HepG2 (cell line): Measurements from ENCODE around the gene RBM19. TPM values are rescaled to one million over a fixed set of nuclear protein-coding genes. Genes with fewer than 3 reads are reported as not detected.

Experiments
- ARHGAP35 ChIP-seq: sonication (generic); formaldehyde crosslinking; IDR thresholded peaks from 2 replicates; pipeline ENCODE4 v1.9.0; 2022; ENCODE audit warnings: mild to moderate bottlenecking, inconsistent platforms, moderate library complexity, missing genetic modification reagents, borderline replicate concordance
- BATF2 ChIP-seq: sonication (generic); formaldehyde crosslinking; IDR thresholded peaks from 2 replicates; pipeline ENCODE4 v1.8.0; 2022; ENCODE audit warnings: mild to moderate bottlenecking, missing genetic modification reagents, moderate library complexity
- BCL6 ChIP-seq: IDR thresholded peaks from 2 replicates; pipeline ENCODE4 v1.6.1; 2016; ENCODE audit warnings: missing genetic modification reagents, missing compliant biosample characterization
- CBX2 ChIP-seq, 2 experiments: fragments of 200-600 bp in 1 of 2; sonication (generic); formaldehyde crosslinking in 1 of 2; IDR thresholded peaks; 2 replicates each; pipeline versions ENCODE4 v1.7.0 to v1.8.1; 2018 to 2022; ENCODE audit warnings: low read depth in 2 of 2, low read length in 1 of 2, mild to moderate bottlenecking in 1 of 2, missing genetic modification reagents in 1 of 2
- DPF2 ChIP-seq: sonication (generic); formaldehyde crosslinking; IDR thresholded peaks from 2 replicates; pipeline ENCODE4 v1.4.0; 2020; ENCODE audit warnings: mild to moderate bottlenecking, low read depth, missing genetic modification reagents, borderline replicate concordance
- DRAP1 ChIP-seq: IDR thresholded peaks from 2 replicates; pipeline ENCODE4 v1.6.1; 2016; ENCODE audit warnings: missing genetic modification reagents, missing compliant biosample characterization
- MED13 ChIP-seq: sonication (generic); formaldehyde crosslinking; IDR thresholded peaks from 2 replicates; pipeline ENCODE4 v1.5.0; 2020; ENCODE audit warnings: missing genetic modification reagents
- STAG1 ChIP-seq: sonication (generic); formaldehyde crosslinking; IDR thresholded peaks from 2 replicates; pipeline ENCODE4 v1.4.0; 2020; ENCODE audit warnings: missing genetic modification reagents
- ZBTB34 ChIP-seq: sonication (generic); formaldehyde crosslinking; IDR thresholded peaks from 2 replicates; pipeline ENCODE4 v1.8.0; 2022; ENCODE audit warnings: mild to moderate bottlenecking, missing genetic modification reagents
- ZNF580 ChIP-seq: IDR thresholded peaks from 2 replicates; pipeline ENCODE4 v1.6.1; 2016; ENCODE audit warnings: low read depth, borderline replicate concordance
- polyA plus RNA-seq, 8 experiments: library from polyadenylated mRNA; depleted of rRNA in 3 of 8; stranded (reverse) in 7 of 8; unstranded in 1 of 8; fragments of >200 nt; fragmentation: Illumina TruSeq in 4 of 8; extraction: Trizol in 4 of 8; gene quantifications; 2 replicates each; pipeline versions ENCODE4 v1.2.1 to v1.2.3, GENCODE V29; 2011 to 2016; ENCODE audit warnings: low read depth in 4 of 8, missing spikeins in 1 of 8, mixed read lengths in 1 of 8; ENCODE audit not compliant: insufficient read depth in 1 of 8
- total RNA-seq, 5 experiments: library from RNA; depleted of rRNA; stranded (reverse); fragments of >200 nt; fragmentation: Illumina TruSeq; extraction: Trizol; gene quantifications; 2 replicates each; pipeline ENCODE4 v1.2.3, GENCODE V29; 2016; ENCODE audit warnings: low read depth in 1 of 5

The RBM19 gene
- total and polyA plus RNA-seq, 2 of the 13 experiments (the other 11 are each of a cell fraction or from before 2014, with no cell fraction given): 19.3 to 32.2 TPM

- TF ChIP-seq DPF2 (no peak), ARHGAP35 (CRISPR knock-in tag) (no peak), CBX2 (IDR thresholded peaks at IDR 0.05; ENCODE audit: low read depth, low read length) (no peak), CBX2 (CRISPR knock-in tag; IDR thresholded peaks at IDR 0.05; ENCODE audit: low read depth) (no peak), STAG1 (peak; percentile 92), MED13 (CRISPR knock-in tag) (no peak), BATF2 (no peak), ZNF580 (no peak), BCL6 (CRISPR knock-in tag) (no peak), ZBTB34 (CRISPR knock-in tag) (no peak), DRAP1 (CRISPR knock-in tag) (no peak)
These were observed 53.3 kb downstream of the RBM19 start (continued) for GRCh38 chr12:113912760-113913329.
